GM06990 (cell line): ENCODE measurements around the gene NUDT22.

ENCODE experiments used
- DNase-seq: peaks from one replicate; pipeline ENCODE4 v3.0.0-alpha.2; 2011; ENCODE audit not compliant: insufficient read length; ENCODE audit errors: extremely low read depth
- H3K27me3 ChIP-seq: replicated peaks from 2 replicates; pipeline ENCODE4 v1.6.0; 2011; ENCODE audit warnings: low read length; ENCODE audit not compliant: control insufficient read depth, insufficient read depth
- H3K36me3 ChIP-seq: 2 replicates; pipeline ENCODE4 v1.5.1; 2011; ENCODE audit warnings: low read length; ENCODE audit not compliant: control insufficient read depth, insufficient read depth
- H3K4me3 ChIP-seq: replicated peaks from 2 replicates; pipeline ENCODE4 v1.5.1; 2011; ENCODE audit warnings: low read depth, mild to moderate bottlenecking, control low read depth, low read length
- CTCF ChIP-seq: IDR thresholded peaks from 2 replicates; pipeline ENCODE4 v1.5.1; 2011; ENCODE audit warnings: low read length, control low read depth, mild to moderate bottlenecking, inconsistent platforms; ENCODE audit not compliant: insufficient read depth, poor library complexity, severe bottlenecking

NUDT22 gene, protein sequence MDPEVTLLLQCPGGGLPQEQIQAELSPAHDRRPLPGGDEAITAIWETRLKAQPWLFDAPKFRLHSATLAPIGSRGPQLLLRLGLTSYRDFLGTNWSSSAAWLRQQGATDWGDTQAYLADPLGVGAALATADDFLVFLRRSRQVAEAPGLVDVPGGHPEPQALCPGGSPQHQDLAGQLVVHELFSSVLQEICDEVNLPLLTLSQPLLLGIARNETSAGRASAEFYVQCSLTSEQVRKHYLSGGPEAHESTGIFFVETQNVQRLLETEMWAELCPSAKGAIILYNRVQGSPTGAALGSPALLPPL

DNA sequence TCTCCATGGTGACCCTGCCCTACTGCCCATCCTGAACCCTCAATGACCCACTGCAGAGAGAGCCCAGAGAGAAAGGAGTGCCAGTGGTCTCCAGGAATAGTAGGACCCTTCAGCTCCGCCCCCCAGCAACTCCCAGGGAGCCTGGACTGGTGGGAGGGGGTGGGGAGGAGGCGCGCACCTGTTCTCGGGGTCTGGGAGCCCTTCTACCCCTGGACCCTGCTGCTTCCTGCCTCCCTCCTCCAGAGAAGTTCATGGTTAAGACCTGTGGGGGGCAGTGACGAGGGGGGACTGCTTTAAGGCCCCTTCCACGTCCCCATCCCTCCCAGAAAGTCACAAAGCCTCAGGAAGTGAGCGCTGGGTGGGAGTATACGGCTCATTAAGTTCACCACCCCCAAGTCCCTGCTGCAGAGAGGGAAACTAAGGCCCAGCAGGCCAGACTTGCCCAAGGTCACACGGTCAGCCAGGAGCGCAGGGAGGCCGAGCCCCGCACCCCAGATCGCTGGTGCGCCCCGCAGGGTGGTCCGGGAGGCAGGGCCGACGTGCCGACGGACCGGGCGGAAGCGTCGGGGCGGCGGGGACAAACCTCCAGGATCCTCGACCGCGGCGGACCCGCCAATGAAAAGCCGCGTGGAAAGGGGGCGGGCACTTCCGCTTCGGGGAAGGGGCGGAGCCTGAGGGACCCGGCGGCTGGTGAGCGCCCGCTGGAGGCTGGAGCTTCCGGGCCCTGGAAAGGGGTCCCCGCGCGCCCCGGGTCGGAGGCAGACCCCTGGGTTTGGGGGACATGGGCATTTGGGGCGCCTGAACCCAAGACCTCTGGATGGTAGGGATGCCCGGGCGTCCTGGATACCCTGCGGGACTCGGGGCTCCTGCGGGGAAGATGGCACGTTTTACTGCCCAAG, at the start of gene NUDT22, which contains the start of gene TRPT1:
Gene NUDT22 (plus strand): TSS at position 667 of the 899 bp plus-strand sequence. CDS start 379 bp downstream, outside the sequence.
Gene TRPT1 (minus strand): TSS at position 579 of the 899 bp plus-strand sequence. CDS start 326 bp downstream, at position 253.
- Histone ChIP-seq H3K4me3 (peak within 1 kb of the TSS; percentile 94), H3K27me3 (no peaks in the 10 kb centered on the region), H3K36me3 (peaks cover 22% of the 10 kb centered on the region)
- peak; percentile 92 for DNase-seq
- peak; percentile 35 for TF ChIP-seq CTCF

DNA sequence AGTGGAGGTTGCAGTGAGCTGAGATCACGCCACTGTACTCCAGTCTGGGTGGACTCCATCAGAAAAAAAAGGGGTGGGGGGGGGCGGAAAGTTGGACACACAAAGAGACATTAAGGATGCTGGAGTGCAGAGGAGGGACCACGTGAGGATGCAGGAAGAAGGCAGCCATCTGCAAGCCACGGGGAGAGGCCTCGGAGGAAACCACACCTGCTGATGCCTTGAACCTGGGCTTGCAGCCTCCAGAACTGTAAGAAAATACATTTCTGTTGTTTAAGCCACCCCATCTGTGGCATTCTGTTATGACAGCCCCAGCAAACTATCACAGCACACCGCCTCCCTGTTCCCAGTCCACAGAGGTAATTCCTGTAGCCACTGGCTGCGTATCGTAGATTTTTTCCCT, 49.3 kb upstream of the NUDT22 start:
- Histone ChIP-seq H3K27me3 (no peaks in the 10 kb centered on the region), H3K36me3 (no peaks in the 10 kb centered on the region), H3K4me3 (no peak overlapping the region)
- no peak for TF ChIP-seq CTCF
- DNase-seq, result no peak

DNA sequence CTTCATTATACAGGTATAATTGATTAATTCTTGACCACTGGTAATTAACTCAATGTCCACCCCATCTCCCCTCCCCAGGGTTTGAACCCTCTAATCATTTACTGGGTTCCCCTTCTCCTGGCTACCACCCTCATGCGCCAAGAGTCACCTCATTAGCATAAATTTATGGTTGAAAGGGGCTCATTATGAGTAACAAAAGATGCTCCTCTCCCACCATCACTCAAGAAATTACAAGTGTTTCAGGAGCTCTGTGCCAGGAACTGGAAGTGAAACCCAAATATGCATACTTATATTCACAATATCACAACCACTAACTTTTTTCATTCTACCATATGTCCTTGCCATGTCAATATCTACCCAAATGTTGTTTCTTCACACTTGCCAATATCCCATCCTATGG, 47.9 kb upstream of the NUDT22 start:
- no peak for DNase-seq
- no peak for TF ChIP-seq CTCF
- no peak overlapping the region for H3K4me3 ChIP-seq
- no peaks in the 10 kb centered on the region for H3K27me3 ChIP-seq
- no peaks in the 10 kb centered on the region for H3K36me3 ChIP-seq

- no peak for TF ChIP-seq CTCF
- no peaks in the 10 kb centered on the region for H3K36me3 ChIP-seq
- DNase-seq, result no peak
- no peak overlapping the region for H3K4me3 ChIP-seq
- H3K27me3 ChIP-seq, result no peaks in the 10 kb centered on the region
Measured at GRCh38 chr11:64178951-64179639, 47.0 kb upstream of the NUDT22 start.

DNA sequence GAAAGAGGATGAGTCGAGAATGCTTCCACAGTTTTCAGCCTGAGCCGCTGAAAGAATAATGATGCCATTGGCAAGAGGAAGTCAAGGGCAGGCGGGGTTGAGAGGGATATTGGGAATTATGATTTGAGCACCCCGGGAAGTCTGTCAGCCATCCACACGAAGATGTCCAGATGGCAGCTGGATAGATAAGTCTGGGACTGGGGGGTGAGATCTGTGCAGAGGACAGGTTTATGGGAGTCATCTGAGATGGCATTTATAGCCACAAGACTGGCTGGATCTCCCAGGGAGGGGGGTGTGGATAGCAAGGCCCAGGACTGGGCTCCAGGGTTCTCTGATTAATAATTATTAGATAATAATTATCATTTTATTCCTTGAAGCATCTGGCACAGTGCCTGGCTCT, 45.2 kb upstream of the NUDT22 start:
- no peak for DNase-seq
- Histone ChIP-seq H3K36me3 (no peaks in the 10 kb centered on the region), H3K4me3 (no peak overlapping the region), H3K27me3 (no peaks in the 10 kb centered on the region)
- TF ChIP-seq CTCF, result no peak
